HFF-Myc (cell line): Measurements from ENCODE around the gene RAP1B.
"Not testable (repeated sequence)": the region's sequence is repeated elsewhere in the genome, so short reads cannot be mapped to it uniquely, and the experiment has no call there.

Experiments
- DNase-seq: peaks from one replicate; pipeline ENCODE4 v3.0.0-alpha.2; 2011; ENCODE audit warnings: low read depth; ENCODE audit errors: extremely low read depth
- H3K4me3 ChIP-seq: replicated peaks from 2 replicates; pipeline ENCODE4 v1.5.1; 2011; ENCODE audit warnings: low read depth, mild to moderate bottlenecking, control low read depth, low read length
- CTCF ChIP-seq: IDR thresholded peaks from 2 replicates; pipeline ENCODE4 v1.5.1; 2012; ENCODE audit warnings: mild to moderate bottlenecking, low read depth, low read length, control low read depth; ENCODE audit errors: missing control alignments

RAP1B gene

GRCh38 chr12:68675101-68675842 lies 64.6 kb downstream of the RAP1B start:
- DNase-seq = no peak
- no peak for TF ChIP-seq CTCF
- no peak overlapping the region for H3K4me3 ChIP-seq

- DNase-seq, H3K4me3 ChIP-seq: not testable (repeated sequence)
Observed at GRCh38 chr12:68676854-68677253, 66.2 kb downstream of the RAP1B start.

- no peak for DNase-seq
- TF ChIP-seq CTCF = no peak
- H3K4me3 ChIP-seq = peak overlapping the region; percentile 90
Observed at GRCh38 chr12:68686262-68686594, 75.5 kb downstream of the RAP1B start.

- TF ChIP-seq CTCF = no peak
Observed at GRCh38 chr12:68686595-68687521, 76.2 kb downstream of the RAP1B start, which contains the start of gene NUP107. Gene NUP107 (plus strand): TSS chr12:68686978. CDS start chr12:68687066, 88 bp downstream.

GRCh38 chr12:68695454-68695853 lies 84.8 kb downstream of the RAP1B start:
- TF ChIP-seq CTCF = no peak
- no peak overlapping the region for H3K4me3 ChIP-seq
- DNase-seq = no peak

More at GRCh38 chr12:68686595-68687521, 76.2 kb downstream of the RAP1B start, which contains the start of gene NUP107:
- H3K4me3 ChIP-seq = peak within 1 kb of the TSS; percentile 90
- peak; percentile 99 for DNase-seq

- DNase-seq = no peak
Observed at GRCh38 chr12:68699486-68699885, 88.8 kb downstream of the RAP1B start.

More at GRCh38 chr12:68699486-68699885, 88.8 kb downstream of the RAP1B start:
- TF ChIP-seq CTCF = no peak
- H3K4me3 ChIP-seq = no peak overlapping the region
